Measurements from ENCODE around the gene MACF1.

DNA sequence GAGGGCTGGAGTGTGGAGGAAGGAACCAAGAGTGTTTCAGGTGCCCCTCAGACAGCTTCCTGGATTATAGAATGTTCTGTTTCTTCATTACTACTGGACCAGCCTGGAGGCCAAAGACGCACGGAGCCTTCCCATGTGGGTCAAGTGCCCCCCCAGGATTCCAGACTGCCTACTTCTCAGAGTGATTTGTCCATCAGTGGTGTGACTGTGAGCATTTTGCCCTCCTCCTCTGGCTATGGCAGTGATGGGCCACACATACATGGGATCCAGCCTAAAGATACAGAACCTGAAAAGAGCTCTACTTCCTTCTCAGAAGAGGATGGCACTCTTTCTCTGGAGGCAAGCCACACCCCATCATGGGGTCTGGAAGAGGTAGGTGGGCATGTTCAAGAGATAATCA is 64.9 kb downstream of the MACF1 start:
- TF ChIP-seq CTCF (IDR thresholded peaks at IDR 0.05) (no peak), EP300 (IDR thresholded peaks at IDR 0.05) (no peak)
